ENCODE results near the gene VTI1B. TPM values are rescaled to one million over a fixed set of nuclear protein-coding genes. Genes with fewer than 3 reads are reported as not detected.

The VTI1B gene
- polyA plus RNA-seq, 1 donor (not counting 4 experiments of a cell fraction or from before 2014, with no cell fraction given) = 94.4 TPM

- Histone ChIP-seq H3K27ac (ENCODE audit: control insufficient read depth, insufficient read depth, low read length) (peak overlapping the region; percentile 69), H2AFZ (ENCODE audit: control insufficient read depth, low read length) (no peak overlapping the region), H3K9me3 (ENCODE audit: control insufficient read depth, low read depth, low read length) (no peaks in the 10 kb centered on the region), H4K20me1 (ENCODE audit: control insufficient read depth, extremely low read depth, insufficient read depth, low read length) (no peaks in the 10 kb centered on the region), H3K4me2 (ENCODE audit: control insufficient read depth, extremely low read depth, insufficient read depth, low read depth, low read length) (no peak overlapping the region), H3K9me1 (ENCODE audit: control insufficient read depth, extremely low read depth, insufficient read depth, low read length) (no peaks in the 10 kb centered on the region), H3K79me2 (ENCODE audit: control insufficient read depth, insufficient read depth, low read length) (no peaks in the 10 kb centered on the region), H3K27me3 (ENCODE audit: control insufficient read depth, extremely low read depth, insufficient read depth, low read length) (no peaks in the 10 kb centered on the region), H3K4me1 (ENCODE audit: control insufficient read depth, extremely low read depth, insufficient read depth, low read length) (peaks cover 15% of the 10 kb centered on the region), H3K9ac (ENCODE audit: control insufficient read depth, extremely low read depth, insufficient read depth, low read length) (no peak overlapping the region), H3K36me3 (ENCODE audit: control insufficient read depth in 2 of 2, extremely low read depth in 1 of 2, insufficient read depth in 2 of 2, low read length in 2 of 2) (peaks cover 11 to 50% of the 10 kb centered on the region in 2 experiments), H3K4me3 (ENCODE audit: control insufficient read depth in 2 of 3, extremely low read depth in 1 of 3, insufficient read depth in 2 of 3, low read depth in 1 of 3, low read length in 3 of 3) (no peak overlapping the region)
- FAIRE-seq (no peak), DNase-seq (ENCODE audit: low read depth, low spot score) (no peak)
- dilution Hi-C loops (cut with MboI; ENCODE audit: extremely low pct_ligation_motif_present, low sequenced_read_pairs) = no loop called here
- TF ChIP-seq, protein P1, sequence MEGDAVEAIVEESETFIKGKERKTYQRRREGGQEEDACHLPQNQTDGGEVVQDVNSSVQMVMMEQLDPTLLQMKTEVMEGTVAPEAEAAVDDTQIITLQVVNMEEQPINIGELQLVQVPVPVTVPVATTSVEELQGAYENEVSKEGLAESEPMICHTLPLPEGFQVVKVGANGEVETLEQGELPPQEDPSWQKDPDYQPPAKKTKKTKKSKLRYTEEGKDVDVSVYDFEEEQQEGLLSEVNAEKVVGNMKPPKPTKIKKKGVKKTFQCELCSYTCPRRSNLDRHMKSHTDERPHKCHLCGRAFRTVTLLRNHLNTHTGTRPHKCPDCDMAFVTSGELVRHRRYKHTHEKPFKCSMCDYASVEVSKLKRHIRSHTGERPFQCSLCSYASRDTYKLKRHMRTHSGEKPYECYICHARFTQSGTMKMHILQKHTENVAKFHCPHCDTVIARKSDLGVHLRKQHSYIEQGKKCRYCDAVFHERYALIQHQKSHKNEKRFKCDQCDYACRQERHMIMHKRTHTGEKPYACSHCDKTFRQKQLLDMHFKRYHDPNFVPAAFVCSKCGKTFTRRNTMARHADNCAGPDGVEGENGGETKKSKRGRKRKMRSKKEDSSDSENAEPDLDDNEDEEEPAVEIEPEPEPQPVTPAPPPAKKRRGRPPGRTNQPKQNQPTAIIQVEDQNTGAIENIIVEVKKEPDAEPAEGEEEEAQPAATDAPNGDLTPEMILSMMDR (optimal IDR thresholded peaks at IDR 0.05 in 1 of 3, IDR thresholded peaks at IDR 0.05 in 1 of 3, conservative IDR thresholded peaks at IDR 0.05 in 1 of 3; ENCODE audit: extremely low read depth in 1 of 3, insufficient read depth in 2 of 3, low read length in 3 of 3) = no peak
- TF ChIP-seq EZH2 (IDR thresholded peaks at IDR 0.05; ENCODE audit: low read length) = no peak
Measured at GRCh38 chr14:67650151-67650550, 24.3 kb downstream of the VTI1B start.

DNA sequence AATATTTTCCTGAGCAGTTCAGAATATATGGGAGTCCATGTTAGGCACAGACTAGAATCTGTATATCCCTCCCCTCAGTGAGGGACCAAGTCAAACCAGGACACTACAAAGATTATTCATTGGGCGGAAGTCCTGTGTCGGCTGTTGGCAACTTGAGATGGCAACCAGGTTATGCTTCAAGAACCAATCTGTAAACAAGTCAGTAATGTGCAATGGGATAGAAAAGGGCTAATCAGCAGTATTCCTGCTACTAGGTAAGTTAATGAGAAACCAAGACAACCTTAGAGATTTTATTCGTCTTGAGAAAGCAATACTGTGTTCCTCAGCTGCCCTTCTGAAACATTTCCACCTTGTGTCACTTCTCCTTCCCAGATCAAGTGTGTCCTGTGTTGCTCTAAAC, 28.3 kb downstream of the VTI1B start:
- no peak for FAIRE-seq
- H3K79me2 ChIP-seq (ENCODE audit: control insufficient read depth, insufficient read depth, low read length) = no peaks in the 10 kb centered on the region
- dilution Hi-C loops (cut with MboI; ENCODE audit: extremely low pct_ligation_motif_present, low sequenced_read_pairs) = no loop called here
- TF ChIP-seq, protein P1 (optimal IDR thresholded peaks at IDR 0.05 in 1 of 3, IDR thresholded peaks at IDR 0.05 in 1 of 3, conservative IDR thresholded peaks at IDR 0.05 in 1 of 3; ENCODE audit: extremely low read depth in 1 of 3, insufficient read depth in 2 of 3, low read length in 3 of 3) = no peak
- TF ChIP-seq EZH2 (IDR thresholded peaks at IDR 0.05; ENCODE audit: low read length) = no peak
- H3K36me3 ChIP-seq (ENCODE audit: control insufficient read depth in 2 of 2, extremely low read depth in 1 of 2, insufficient read depth in 2 of 2, low read length in 2 of 2) = peaks cover 5 to 28% of the 10 kb centered on the region in 2 experiments
- peaks cover 13% of the 10 kb centered on the region for H3K4me1 ChIP-seq (ENCODE audit: control insufficient read depth, extremely low read depth, insufficient read depth, low read length)
- H3K9ac ChIP-seq (ENCODE audit: control insufficient read depth, extremely low read depth, insufficient read depth, low read length) = no peak overlapping the region
- H3K27me3 ChIP-seq (ENCODE audit: control insufficient read depth, extremely low read depth, insufficient read depth, low read length) = no peaks in the 10 kb centered on the region
- H3K4me2 ChIP-seq (ENCODE audit: control insufficient read depth, extremely low read depth, insufficient read depth, low read depth, low read length) = no peak overlapping the region
- no peak overlapping the region for H2AFZ ChIP-seq (ENCODE audit: control insufficient read depth, low read length)
- no peak for DNase-seq (ENCODE audit: low read depth, low spot score)
- H3K27ac ChIP-seq (ENCODE audit: control insufficient read depth, insufficient read depth, low read length) = no peak overlapping the region
- no peaks in the 10 kb centered on the region for H3K9me1 ChIP-seq (ENCODE audit: control insufficient read depth, extremely low read depth, insufficient read depth, low read length)
- no peaks in the 10 kb centered on the region for H3K9me3 ChIP-seq (ENCODE audit: control insufficient read depth, low read depth, low read length)
- no peaks in the 10 kb centered on the region for H4K20me1 ChIP-seq (ENCODE audit: control insufficient read depth, extremely low read depth, insufficient read depth, low read length)
- no peak overlapping the region for H3K4me3 ChIP-seq (ENCODE audit: control insufficient read depth in 2 of 3, extremely low read depth in 1 of 3, insufficient read depth in 2 of 3, low read depth in 1 of 3, low read length in 3 of 3)

All from keratinocyte (primary cell).